Trophoblast cell (in vitro differentiated cells and primary cell): ENCODE results near the gene STK25.
"Not testable (repeated sequence)": the region's sequence is repeated elsewhere in the genome, so short reads cannot be mapped to it uniquely, and the experiment has no call there.

ENCODE experiments used
- DNase-seq, 2 donors: peaks; one replicate each; pipeline ENCODE4 v3.0.0-alpha.2; 2016
- H2AFZ ChIP-seq: 2 replicates; pipeline ENCODE4 v1.6.1; 2013; ENCODE audit warnings: low read length, moderate library complexity, mild to moderate bottlenecking; ENCODE audit not compliant: insufficient read depth, poor library complexity
- H2AK5ac ChIP-seq: 2 replicates; pipeline ENCODE4 v1.6.1; 2013; ENCODE audit warnings: mild to moderate bottlenecking, low read length
- H2BK120ac ChIP-seq: 2 replicates; pipeline ENCODE4 v1.6.1; 2013; ENCODE audit warnings: low read length, mild to moderate bottlenecking, moderate library complexity; ENCODE audit not compliant: insufficient read depth, poor library complexity
- H2BK12ac ChIP-seq: 2 replicates; pipeline ENCODE4 v1.6.1; 2013; ENCODE audit warnings: mild to moderate bottlenecking, low read length, moderate library complexity
- H2BK5ac ChIP-seq: 2 replicates; pipeline ENCODE4 v1.6.1; 2013; ENCODE audit warnings: low read length, low read depth, moderate library complexity, mild to moderate bottlenecking; ENCODE audit not compliant: poor library complexity
- H3K14ac ChIP-seq: 2 replicates; pipeline ENCODE4 v1.6.1; 2013; ENCODE audit warnings: mild to moderate bottlenecking, low read length
- H3K18ac ChIP-seq: 2 replicates; pipeline ENCODE4 v1.6.1; 2013; ENCODE audit warnings: mild to moderate bottlenecking, low read length
- H3K23ac ChIP-seq: 2 replicates; pipeline ENCODE4 v1.6.1; 2013; ENCODE audit warnings: low read length
- H3K27ac ChIP-seq: 2 replicates; pipeline ENCODE4 v1.5.1; 2013; ENCODE audit warnings: low read depth, mild to moderate bottlenecking, inconsistent platforms, low read length, moderate library complexity
- H3K27me3 ChIP-seq: 2 replicates; pipeline ENCODE4 v1.6.1; 2013; ENCODE audit warnings: inconsistent platforms, mild to moderate bottlenecking, low read length, moderate library complexity; ENCODE audit not compliant: insufficient read depth
- H3K36me3 ChIP-seq, 2 experiments: 1 replicate in 1 of 2; 2 replicates in 1 of 2; pipeline ENCODE4 v1.6.1; 2013; ENCODE audit warnings: low read length in 2 of 2, mild to moderate bottlenecking in 2 of 2, moderate library complexity in 1 of 2; ENCODE audit not compliant: insufficient read depth in 2 of 2, control insufficient read depth in 1 of 2
- H3K4ac ChIP-seq: 2 replicates; pipeline ENCODE4 v1.6.1; 2013; ENCODE audit warnings: low read depth, mild to moderate bottlenecking, low read length, moderate library complexity
- H3K4me1 ChIP-seq, 2 experiments: 1 replicate in 1 of 2; 2 replicates in 1 of 2; pipeline ENCODE4 v1.6.1; 2013; ENCODE audit warnings: low read length in 2 of 2, mild to moderate bottlenecking in 2 of 2, moderate library complexity in 1 of 2; ENCODE audit not compliant: insufficient read depth in 2 of 2, control insufficient read depth in 1 of 2
- H3K4me2 ChIP-seq: 2 replicates; pipeline ENCODE4 v1.6.1; 2013; ENCODE audit warnings: inconsistent platforms, mild to moderate bottlenecking, low read length, moderate library complexity
- H3K4me3 ChIP-seq: 2 replicates; pipeline ENCODE4 v1.5.1; 2013; ENCODE audit warnings: mild to moderate bottlenecking, low read depth, low read length, inconsistent platforms
- H3K79me1 ChIP-seq: one replicate; pipeline ENCODE4 v1.6.1; 2013; ENCODE audit warnings: low read length
- H3K79me2 ChIP-seq: 2 replicates; pipeline ENCODE4 v1.6.1; 2013; ENCODE audit warnings: low read length, mild to moderate bottlenecking; ENCODE audit not compliant: control insufficient read depth, insufficient read depth, poor library complexity
- H3K9ac ChIP-seq: 2 replicates; pipeline ENCODE4 v1.6.1; 2013; ENCODE audit warnings: mild to moderate bottlenecking, low read length
- H3K9me3 ChIP-seq: 2 replicates; pipeline ENCODE4 v1.6.1; 2013; ENCODE audit warnings: low read depth, mild to moderate bottlenecking, control low read depth, inconsistent platforms, low read length; ENCODE audit not compliant: insufficient read depth
- H4K12ac ChIP-seq: 2 replicates; pipeline ENCODE4 v1.6.1; 2013; ENCODE audit warnings: low read depth, mild to moderate bottlenecking, low read length, moderate library complexity
- H4K8ac ChIP-seq: 2 replicates; pipeline ENCODE4 v1.6.1; 2013; ENCODE audit warnings: low read depth, mild to moderate bottlenecking, low read length, moderate library complexity
- H4K91ac ChIP-seq: one replicate; pipeline ENCODE4 v1.6.1; 2013; ENCODE audit warnings: low read depth, mild to moderate bottlenecking, low read length, moderate library complexity
- WGBS: extraction: QIAGEN DNeasy Blood & Tissue Kit; methylation state at CpG from one replicate; pipeline ENCODE4 v1.1.7; 2013; ENCODE audit warnings: missing lambda C conversion rate; ENCODE audit not compliant: insufficient read length, insufficient coverage; ENCODE audit errors: extremely low coverage; 5-methylcytosine and 5-hydroxymethylcytosine counted together

The STK25 gene

DNA sequence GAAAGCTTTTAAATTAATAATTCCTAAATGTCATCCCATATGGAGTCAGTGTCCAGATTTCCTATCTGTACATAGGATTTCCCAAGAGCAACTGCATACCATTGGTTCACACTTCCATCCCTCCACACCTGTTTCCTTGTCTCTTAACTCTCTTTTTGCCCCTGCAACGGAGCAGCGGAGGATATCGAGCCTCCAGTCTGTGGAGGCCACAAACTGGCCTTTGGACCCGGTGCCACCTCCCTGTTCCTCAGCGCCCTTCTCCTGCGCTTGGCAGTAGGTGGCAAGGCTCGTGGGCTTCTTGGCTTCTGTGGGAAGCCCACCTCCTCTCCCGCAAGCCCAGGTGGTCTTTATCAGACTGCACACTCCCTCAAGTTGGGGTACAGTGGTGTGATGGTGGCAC, 23.8 kb upstream of the STK25 start:
- Histone ChIP-seq H4K91ac (no peak overlapping the region), H3K9ac (no peak overlapping the region), H4K8ac (no peak overlapping the region), H3K23ac (no peak overlapping the region), H3K9me3 (peaks cover 3% of the 10 kb centered on the region), H2BK5ac (no peak overlapping the region), H3K18ac (no peak overlapping the region), H4K12ac (no peak overlapping the region), H2AFZ (no peak overlapping the region), H2AK5ac (no peak overlapping the region), H2BK120ac (no peak overlapping the region), H3K4me2 (no peak overlapping the region), H3K79me2 (no peaks in the 10 kb centered on the region), H2BK12ac (no peak overlapping the region), H3K4ac (no peak overlapping the region), H3K4me1 (peaks cover 0 to 2% of the 10 kb centered on the region in 2 experiments), H3K4me3 (no peak overlapping the region), H3K36me3 (no peaks in the 10 kb centered on the region), H3K27ac (no peak overlapping the region), H3K27me3 (peaks cover 2% of the 10 kb centered on the region), H3K79me1 (no peaks in the 10 kb centered on the region), H3K14ac (no peak overlapping the region)
- DNase-seq = no peak
- whole genome bisulfite sequencing = no CpG with 5 or more reads among the region's 8 CpGs

DNA sequence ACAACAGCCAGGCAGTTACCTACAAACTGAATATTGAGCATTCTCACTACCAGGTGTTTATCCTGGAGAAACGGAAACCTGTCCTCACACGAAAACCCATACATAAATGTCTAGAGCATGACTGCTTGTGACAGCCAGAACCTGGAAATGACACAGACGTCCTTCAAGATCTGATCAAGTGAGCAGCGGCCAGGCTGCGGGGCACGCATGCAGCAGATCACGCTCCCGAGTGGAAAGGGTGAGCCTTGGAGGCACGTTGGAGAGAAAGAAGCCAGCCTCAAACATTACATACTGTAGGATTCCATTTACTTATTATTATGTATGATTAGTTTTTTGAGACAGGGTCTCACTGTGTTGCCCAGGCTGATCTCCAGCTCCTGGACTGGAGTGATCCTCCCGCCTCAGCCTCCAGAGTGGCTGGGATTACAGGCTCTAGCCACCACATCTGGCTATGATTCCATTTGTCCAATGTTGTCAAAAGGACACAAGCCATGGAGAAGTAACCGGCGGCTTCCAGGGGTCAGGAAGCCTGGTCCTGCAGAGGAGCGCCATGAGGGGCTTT, 22.9 kb upstream of the STK25 start:
- H3K4me2 ChIP-seq = no peak overlapping the region
- H3K27ac ChIP-seq = no peak overlapping the region
- no peak overlapping the region for H4K12ac ChIP-seq
- H3K23ac ChIP-seq = no peak overlapping the region
- H3K9ac ChIP-seq = no peak overlapping the region
- no peak overlapping the region for H3K4ac ChIP-seq
- no peak overlapping the region for H2AK5ac ChIP-seq
- H2AFZ ChIP-seq = no peak overlapping the region
- H3K14ac ChIP-seq = no peak overlapping the region
- H3K79me2 ChIP-seq = no peaks in the 10 kb centered on the region
- H3K4me3 ChIP-seq = no peak overlapping the region
- H3K79me1 ChIP-seq = no peaks in the 10 kb centered on the region
- no peak overlapping the region for H2BK120ac ChIP-seq
- no peaks in the 10 kb centered on the region for H3K36me3 ChIP-seq
- peaks cover 0 to 2% of the 10 kb centered on the region in 2 experiments for H3K4me1 ChIP-seq
- H4K8ac ChIP-seq = no peak overlapping the region
- peaks cover 2% of the 10 kb centered on the region for H3K27me3 ChIP-seq
- no peak overlapping the region for H2BK5ac ChIP-seq
- WGBS = no CpG with 5 or more reads among the region's 13 CpGs
- peaks cover 6% of the 10 kb centered on the region for H3K9me3 ChIP-seq
- no peak overlapping the region for H3K18ac ChIP-seq
- no peak for DNase-seq
- no peak overlapping the region for H2BK12ac ChIP-seq
- no peak overlapping the region for H4K91ac ChIP-seq

DNA sequence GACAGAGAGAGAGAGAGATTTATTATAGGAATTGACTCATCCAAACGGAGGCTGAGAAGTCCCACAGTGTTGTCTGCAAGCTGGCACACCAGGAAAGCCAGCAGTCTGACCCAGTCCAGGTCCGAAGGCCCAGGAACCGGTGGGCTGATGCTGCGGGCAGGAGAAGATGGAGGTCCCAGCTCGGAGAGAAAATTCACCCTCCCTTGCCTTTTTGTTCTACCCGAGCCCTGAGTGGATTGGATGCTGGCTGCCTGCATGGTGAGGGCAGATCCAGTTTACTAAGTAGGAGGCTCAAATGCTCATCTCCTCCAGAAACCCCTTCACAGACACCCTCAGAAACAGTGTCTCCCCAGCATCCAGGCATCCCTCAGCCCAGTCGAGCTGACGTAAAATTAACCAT, 22.2 kb upstream of the STK25 start:
- no peak overlapping the region for H4K12ac ChIP-seq
- no CpG with 5 or more reads among the region's 8 CpGs for WGBS
- no peak for DNase-seq
- H3K36me3 ChIP-seq = no peaks in the 10 kb centered on the region
- H3K27ac ChIP-seq = no peak overlapping the region
- peaks cover 2% of the 10 kb centered on the region for H3K27me3 ChIP-seq
- H4K8ac ChIP-seq = no peak overlapping the region
- no peaks in the 10 kb centered on the region for H3K79me2 ChIP-seq
- H4K91ac ChIP-seq = no peak overlapping the region
- H3K4me1 ChIP-seq = no peaks in the 10 kb centered on the region
- no peak overlapping the region for H3K4ac ChIP-seq
- H3K4me3 ChIP-seq = no peak overlapping the region
- H2BK12ac ChIP-seq = no peak overlapping the region
- H3K18ac ChIP-seq = no peak overlapping the region
- no peak overlapping the region for H2BK5ac ChIP-seq
- H2AFZ ChIP-seq = no peak overlapping the region
- no peaks in the 10 kb centered on the region for H3K79me1 ChIP-seq
- H3K9me3 ChIP-seq = peaks cover 6% of the 10 kb centered on the region
- H3K9ac ChIP-seq = no peak overlapping the region
- no peak overlapping the region for H3K4me2 ChIP-seq
- no peak overlapping the region for H3K14ac ChIP-seq
- no peak overlapping the region for H2AK5ac ChIP-seq
- no peak overlapping the region for H2BK120ac ChIP-seq
- H3K23ac ChIP-seq = no peak overlapping the region

DNA sequence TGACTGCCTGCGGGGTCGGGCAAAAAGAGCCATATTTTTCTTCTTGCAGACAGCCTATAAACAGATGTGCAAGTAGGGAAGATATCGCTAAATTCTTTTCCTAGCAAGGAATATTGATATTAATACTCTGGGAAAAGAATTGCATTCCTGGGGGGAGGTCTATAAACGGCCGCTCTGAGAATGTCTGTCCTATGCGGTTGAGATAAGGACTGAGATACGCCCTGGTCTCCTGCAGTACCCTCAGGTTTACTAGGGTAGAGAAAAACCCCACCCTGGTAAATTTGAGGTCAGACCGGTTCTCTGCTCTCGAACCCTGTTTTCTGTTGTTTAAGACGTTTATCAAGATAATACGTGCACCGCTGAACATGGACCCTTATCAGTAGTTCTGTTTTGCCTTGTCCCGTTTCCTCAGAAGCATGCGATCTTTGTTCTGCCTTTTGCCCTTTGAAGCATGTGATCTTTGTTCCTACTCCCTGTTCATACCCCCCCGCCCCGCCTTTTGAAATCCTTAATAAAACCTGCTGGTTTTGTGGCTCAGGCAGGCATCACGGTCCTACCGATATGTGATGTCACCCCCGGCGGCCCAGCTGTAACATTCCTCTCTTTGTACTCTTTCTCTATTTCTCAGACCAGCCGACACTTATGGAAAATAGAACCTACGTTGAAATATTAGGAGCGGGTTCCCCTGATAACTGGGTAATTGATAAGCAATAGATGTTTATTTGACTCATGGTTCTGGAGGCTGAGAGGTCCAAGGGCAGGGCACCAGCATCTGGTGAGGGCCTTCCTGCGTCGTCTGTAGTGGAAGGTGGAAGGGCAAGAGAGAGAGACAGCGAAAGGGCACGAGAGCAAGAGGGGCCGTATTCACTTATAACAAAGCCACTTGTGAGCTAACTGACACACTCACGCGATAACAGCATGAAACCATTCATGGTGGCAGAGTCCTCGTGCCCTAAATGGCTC, 17.7 kb upstream of the STK25 start:
- not testable (repeated sequence) for H3K27ac ChIP-seq, H3K18ac ChIP-seq, H4K8ac ChIP-seq, H3K4me1 ChIP-seq, H3K4ac ChIP-seq, H3K79me2 ChIP-seq, H4K91ac ChIP-seq, H2BK12ac ChIP-seq, H3K4me2 ChIP-seq, H2BK120ac ChIP-seq, H3K27me3 ChIP-seq, H3K14ac ChIP-seq, H3K79me1 ChIP-seq, H3K4me3 ChIP-seq, H4K12ac ChIP-seq, H3K9me3 ChIP-seq, H2BK5ac ChIP-seq, H3K36me3 ChIP-seq, H2AFZ ChIP-seq, DNase-seq, H3K23ac ChIP-seq, H3K9ac ChIP-seq, H2AK5ac ChIP-seq
- WGBS = no CpG with 5 or more reads among the region's 31 CpGs
